Loucy (cell line): ENCODE results near the gene DSCAML1.
"Not testable (repeated sequence)": the region's sequence is repeated elsewhere in the genome, so short reads cannot be mapped to it uniquely, and the experiment has no call there.

Experiments used
- H2AFZ ChIP-seq: fragments of 200-600 bp; sonication (generic); 2 replicates; pipeline ENCODE4 v1.6.0; 2016; ENCODE audit warnings: antibody characterized with exemption, mild to moderate bottlenecking, low read length, moderate library complexity
- H3F3A ChIP-seq: fragments of 200-600 bp; 2 replicates; pipeline ENCODE4 v1.6.0; 2016; ENCODE audit warnings: antibody characterized with exemption, low read depth, mild to moderate bottlenecking
- H3K27me3 ChIP-seq: fragments of 200-600 bp; sonication (generic); 2 replicates; pipeline ENCODE4 v1.6.1; 2014; ENCODE audit warnings: low read length, mild to moderate bottlenecking; ENCODE audit not compliant: insufficient read depth, poor library complexity, severe bottlenecking
- H3K36me3 ChIP-seq: fragments of 200-600 bp; sonication (generic); 2 replicates; pipeline ENCODE4 v1.6.1; 2016; ENCODE audit warnings: low read length; ENCODE audit not compliant: insufficient read depth
- H3K4me1 ChIP-seq: fragments of 200-600 bp; sonication (generic); 2 replicates; pipeline ENCODE4 v1.5.1; 2014; ENCODE audit warnings: low read length, mild to moderate bottlenecking; ENCODE audit not compliant: insufficient read depth, poor library complexity, severe bottlenecking
- H3K4me2 ChIP-seq: fragments of 200-600 bp; sonication (generic); 2 replicates; pipeline ENCODE4 v1.6.0; 2014; ENCODE audit warnings: antibody characterized with exemption, low read length, low read depth, mild to moderate bottlenecking; ENCODE audit not compliant: poor library complexity, severe bottlenecking
- H3K4me3 ChIP-seq: fragments of 200-600 bp; sonication (generic); 2 replicates; pipeline ENCODE4 v1.5.1; 2014; ENCODE audit warnings: low read length, mild to moderate bottlenecking, mixed read lengths; ENCODE audit not compliant: poor library complexity, severe bottlenecking
- H3K79me2 ChIP-seq: fragments of 200-600 bp; sonication (generic); 2 replicates; pipeline ENCODE4 v1.6.1; 2014; ENCODE audit warnings: low read length; ENCODE audit not compliant: insufficient read depth
- H3K9ac ChIP-seq: fragments of 200-600 bp; sonication (generic); 2 replicates; pipeline ENCODE4 v1.6.0; 2014; ENCODE audit warnings: mild to moderate bottlenecking, low read depth, low read length, moderate library complexity; ENCODE audit not compliant: poor library complexity, severe bottlenecking
- H3K9me2 ChIP-seq: fragments of 200-600 bp; sonication (generic); replicated peaks from 2 replicates; pipeline ENCODE4 v1.6.1; 2016; ENCODE audit warnings: low read depth, low read length, mixed read lengths
- H3K9me3 ChIP-seq: fragments of 200-600 bp; sonication (generic); 2 replicates; pipeline ENCODE4 v1.6.1; 2014; ENCODE audit warnings: mild to moderate bottlenecking, antibody characterized with exemption, low read length, low read depth; ENCODE audit not compliant: insufficient read depth
- H4K20me1 ChIP-seq: fragments of 200-600 bp; sonication (generic); 2 replicates; pipeline ENCODE4 v1.6.0; 2014; ENCODE audit warnings: antibody characterized with exemption, low read length, mild to moderate bottlenecking; ENCODE audit not compliant: insufficient read depth, poor library complexity, severe bottlenecking
- EZH2phosphoT487 ChIP-seq: fragments of 200-600 bp; IDR thresholded peaks from 2 replicates; pipeline ENCODE4 v1.6.1; 2018; ENCODE audit warnings: antibody characterized with exemption, mild to moderate bottlenecking, moderate library complexity, borderline replicate concordance
- TF ChIP-seq, protein P1 (sequence below): fragments of 200-600 bp; sonication (generic); conservative IDR thresholded peaks from 2 replicates; pipeline ENCODE4 v1.5.1; 2014; ENCODE audit warnings: mild to moderate bottlenecking, antibody characterized with exemption, low read length

DSCAML1 gene

DNA sequence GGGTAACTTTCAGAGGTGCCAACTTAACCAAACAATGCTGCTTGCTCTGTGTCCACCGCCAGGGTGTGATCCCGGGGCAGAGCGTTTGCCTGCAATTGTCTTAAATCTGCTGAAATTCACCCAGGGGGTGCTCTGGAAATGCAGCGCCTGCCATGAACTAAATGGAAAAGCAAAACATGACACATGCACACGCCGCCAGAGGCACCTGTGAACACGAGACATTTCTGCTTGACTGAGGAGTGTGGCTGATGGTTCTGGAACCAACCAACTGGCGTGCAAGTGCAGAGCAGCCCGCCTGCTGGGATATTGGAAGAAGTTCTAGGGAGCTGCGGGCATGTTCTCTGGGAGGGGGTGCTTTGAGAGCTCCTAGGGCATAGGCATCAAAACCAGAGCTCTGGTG, 30.4 kb downstream of the DSCAML1 start:
- no peaks in the 10 kb centered on the region for H4K20me1 ChIP-seq
- no peaks in the 10 kb centered on the region for H3K4me1 ChIP-seq
- no peaks in the 10 kb centered on the region for H3K36me3 ChIP-seq
- TF ChIP-seq, protein P1, sequence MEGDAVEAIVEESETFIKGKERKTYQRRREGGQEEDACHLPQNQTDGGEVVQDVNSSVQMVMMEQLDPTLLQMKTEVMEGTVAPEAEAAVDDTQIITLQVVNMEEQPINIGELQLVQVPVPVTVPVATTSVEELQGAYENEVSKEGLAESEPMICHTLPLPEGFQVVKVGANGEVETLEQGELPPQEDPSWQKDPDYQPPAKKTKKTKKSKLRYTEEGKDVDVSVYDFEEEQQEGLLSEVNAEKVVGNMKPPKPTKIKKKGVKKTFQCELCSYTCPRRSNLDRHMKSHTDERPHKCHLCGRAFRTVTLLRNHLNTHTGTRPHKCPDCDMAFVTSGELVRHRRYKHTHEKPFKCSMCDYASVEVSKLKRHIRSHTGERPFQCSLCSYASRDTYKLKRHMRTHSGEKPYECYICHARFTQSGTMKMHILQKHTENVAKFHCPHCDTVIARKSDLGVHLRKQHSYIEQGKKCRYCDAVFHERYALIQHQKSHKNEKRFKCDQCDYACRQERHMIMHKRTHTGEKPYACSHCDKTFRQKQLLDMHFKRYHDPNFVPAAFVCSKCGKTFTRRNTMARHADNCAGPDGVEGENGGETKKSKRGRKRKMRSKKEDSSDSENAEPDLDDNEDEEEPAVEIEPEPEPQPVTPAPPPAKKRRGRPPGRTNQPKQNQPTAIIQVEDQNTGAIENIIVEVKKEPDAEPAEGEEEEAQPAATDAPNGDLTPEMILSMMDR = no peak
- TF ChIP-seq EZH2phosphoT487 = no peak
- no peak overlapping the region for H2AFZ ChIP-seq
- H3K27me3 ChIP-seq = no peaks in the 10 kb centered on the region
- H3K4me3 ChIP-seq = no peak overlapping the region
- H3K9me2 ChIP-seq = no peaks in the 10 kb centered on the region
- H3K79me2 ChIP-seq = no peaks in the 10 kb centered on the region
- no peak overlapping the region for H3K4me2 ChIP-seq
- H3K9ac ChIP-seq = no peak overlapping the region
- H3F3A ChIP-seq = no peaks in the 10 kb centered on the region
- H3K9me3 ChIP-seq = no peaks in the 10 kb centered on the region

- Histone ChIP-seq H3F3A (no peaks in the 10 kb centered on the region), H3K9me3 (no peaks in the 10 kb centered on the region), H4K20me1 (no peaks in the 10 kb centered on the region), H3K27me3 (no peaks in the 10 kb centered on the region), H3K79me2 (no peaks in the 10 kb centered on the region), H3K36me3 (no peaks in the 10 kb centered on the region), H3K9me2 (no peaks in the 10 kb centered on the region), H3K9ac (no peak overlapping the region), H3K4me3 (no peak overlapping the region), H3K4me1 (no peaks in the 10 kb centered on the region), H3K4me2 (no peak overlapping the region), H2AFZ (no peak overlapping the region)
- TF ChIP-seq EZH2phosphoT487 = no peak
- TF ChIP-seq, protein P1 = no peak
These were observed 31.0 kb downstream of the DSCAML1 start for GRCh38 chr11:117766026-117766425.

GRCh38 chr11:117765068-117765467, 31.9 kb downstream of the DSCAML1 start:
- Histone ChIP-seq H3K9me3 (no peaks in the 10 kb centered on the region), H4K20me1 (no peaks in the 10 kb centered on the region), H3K4me1 (no peaks in the 10 kb centered on the region), H3K27me3 (no peaks in the 10 kb centered on the region), H2AFZ (no peak overlapping the region), H3K4me2 (no peak overlapping the region), H3K9me2 (no peaks in the 10 kb centered on the region), H3F3A (no peaks in the 10 kb centered on the region), H3K36me3 (no peaks in the 10 kb centered on the region), H3K79me2 (no peaks in the 10 kb centered on the region), H3K9ac (no peak overlapping the region), H3K4me3 (no peak overlapping the region)
- TF ChIP-seq EZH2phosphoT487 = no peak
- TF ChIP-seq, protein P1 = no peak

DNA sequence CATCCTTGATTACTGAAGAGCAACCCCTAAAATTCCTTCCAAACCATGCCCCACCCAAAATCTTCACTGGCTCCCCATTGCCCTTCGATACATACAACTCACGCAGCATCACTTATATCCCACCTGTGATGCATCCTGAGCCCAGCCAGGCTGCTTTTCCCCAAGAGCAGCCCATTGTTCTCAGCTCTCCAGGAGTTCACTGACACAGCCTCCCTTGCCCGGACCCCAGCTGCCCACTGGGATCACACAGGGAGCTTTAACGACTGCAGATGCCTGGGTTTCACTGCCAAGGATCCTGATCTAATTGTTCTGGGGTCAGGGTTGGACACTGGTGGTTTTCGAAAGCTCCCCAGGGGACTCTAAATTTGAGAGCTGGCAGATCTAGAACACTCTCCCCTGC, 33.6 kb downstream of the DSCAML1 start:
- not testable (repeated sequence) for H2AFZ ChIP-seq, H3K9me3 ChIP-seq, H4K20me1 ChIP-seq, H3K4me1 ChIP-seq, H3K9ac ChIP-seq, H3K79me2 ChIP-seq, H3K36me3 ChIP-seq, H3K27me3 ChIP-seq, H3K9me2 ChIP-seq, H3K4me2 ChIP-seq, H3K4me3 ChIP-seq, H3F3A ChIP-seq
